HG03039 (cell line): ENCODE data around the gene YAP1.

Source experiments
- ATAC-seq: cut with Tn5 transposase; IDR thresholded peaks from one replicate; pipeline ENCODE4 v1.9.1; 2021; ENCODE audit warnings: mild to moderate bottlenecking, moderate library complexity; ENCODE audit not compliant: unreplicated experiment

The YAP1 gene

GRCh38 chr11:102109896-102110760 lies at the start of gene YAP1:
Gene YAP1, plus strand, starts transcription at chr11:102110447. Its CDS starts 402 bp downstream, at chr11:102110849.
- ATAC-seq = peak; percentile 84

- no peak for ATAC-seq
These were observed 49.0 kb upstream of the YAP1 start for GRCh38 chr11:102061276-102061675.

- no peak for ATAC-seq
These were observed 48.1 kb upstream of the YAP1 start for GRCh38 chr11:102062106-102062505.

- no peak for ATAC-seq
These were observed 45.9 kb upstream of the YAP1 start for GRCh38 chr11:102064316-102064715.

GRCh38 chr11:102070766-102071165 lies 39.5 kb upstream of the YAP1 start:
- ATAC-seq = no peak

- no peak for ATAC-seq
These were observed 38.5 kb upstream of the YAP1 start for GRCh38 chr11:102071497-102072472.

- no peak for ATAC-seq
These were observed 37.0 kb upstream of the YAP1 start for GRCh38 chr11:102073253-102073652.

- ATAC-seq = no peak
These were observed 30.6 kb upstream of the YAP1 start for GRCh38 chr11:102079625-102080024.

- ATAC-seq = no peak
These were observed 28.9 kb upstream of the YAP1 start for GRCh38 chr11:102081313-102081712.

GRCh38 chr11:102085864-102086551 lies 24.2 kb upstream of the YAP1 start:
- ATAC-seq = no peak

- ATAC-seq = no peak
These were observed 13.1 kb upstream of the YAP1 start for GRCh38 chr11:102097186-102097585.

- ATAC-seq = no peak
These were observed 10.5 kb upstream of the YAP1 start for GRCh38 chr11:102099755-102100154.

GRCh38 chr11:102108734-102109440 lies 1.4 kb upstream of the YAP1 start:
- no peak for ATAC-seq

GRCh38 chr11:102110761-102111010 lies 439 bp downstream of the YAP1 start:
- ATAC-seq = no peak

GRCh38 chr11:102111011-102111786 lies 952 bp downstream of the YAP1 start:
- peak; percentile 2 for ATAC-seq

GRCh38 chr11:102111787-102112508 lies 1.7 kb downstream of the YAP1 start:
- ATAC-seq = no peak

- ATAC-seq = no peak
These were observed 2.2 kb downstream of the YAP1 start for GRCh38 chr11:102112509-102112821.

- ATAC-seq = no peak
These were observed 3.8 kb downstream of the YAP1 start for GRCh38 chr11:102114032-102114431.

GRCh38 chr11:102115557-102115956 lies 5.3 kb downstream of the YAP1 start:
- ATAC-seq = no peak
